Endothelial cell of umbilical vein (primary cell): ENCODE data around the gene YAP1. TPM values are rescaled to one million over a fixed set of nuclear protein-coding genes. Genes with fewer than 3 reads are reported as not detected.

Experiments
- BruUV-seq: library from RNA; stranded (reverse); fragments of 400-500 nt; replicated peaks from 2 replicates; lab custom pipeline; 2021; lab: Mats Ljungman, UMichigan
- CTCF ChIA-PET: fragments of 300-600, 350-600 bp; sonication (Branson Sonifier 250); formaldehyde crosslinking; loops from one replicate; lab custom pipeline; 2021; ENCODE audit warnings: antibody characterized with exemption, inconsistent platforms; lab: Charles Lee
- POLR2A ChIA-PET: fragments of 300-600, 350-600 bp; sonication (Branson Sonifier 250); formaldehyde crosslinking; loops from one replicate; lab custom pipeline; 2021; ENCODE audit warnings: antibody characterized with exemption, inconsistent platforms; lab: Charles Lee
- DNase-seq: peaks from one replicate; pipeline ENCODE4 v3.0.0-alpha.2; 2011; ENCODE audit warnings: low read depth, low spot score
- FAIRE-seq: peaks from 2 replicates; lab custom pipeline; 2011; peaks lifted over from hg19 to GRCh38; lab: Jason Lieb, UNC
- H2AFZ ChIP-seq: 2 replicates; pipeline ENCODE4 v1.6.0; 2012; ENCODE audit warnings: low read depth, low read length, control low read depth, inconsistent platforms
- H3K27ac ChIP-seq: 2 replicates; pipeline ENCODE4 v1.5.1; 2011; ENCODE audit warnings: low read depth, mild to moderate bottlenecking, control low read depth, low read length, moderate library complexity; ENCODE audit not compliant: insufficient read depth
- H3K27me3 ChIP-seq, 2 experiments: 2 replicates each; pipeline versions ENCODE4 v1.6.0 to v1.6.1; 2011; ENCODE audit warnings: low read length in 2 of 2, mixed read lengths in 1 of 2; ENCODE audit not compliant: control insufficient read depth in 2 of 2, insufficient read depth in 2 of 2
- H3K36me3 ChIP-seq, 2 experiments: 2 replicates in 1 of 2; 3 replicates in 1 of 2; pipeline ENCODE4 v1.5.1; 2011; ENCODE audit warnings: low read length in 2 of 2, mild to moderate bottlenecking in 1 of 2, moderate library complexity in 1 of 2; ENCODE audit not compliant: control insufficient read depth in 2 of 2, insufficient read depth in 2 of 2; ENCODE audit errors: extremely low read depth in 1 of 2
- H3K4me1 ChIP-seq: 3 replicates; pipeline ENCODE4 v1.5.1; 2011; ENCODE audit warnings: mild to moderate bottlenecking, low read length; ENCODE audit not compliant: control insufficient read depth, insufficient read depth; ENCODE audit errors: extremely low read depth
- H3K4me2 ChIP-seq: 2 replicates; pipeline ENCODE4 v1.6.1; 2011; ENCODE audit warnings: low read length, control low read depth, mixed read lengths; ENCODE audit not compliant: insufficient read depth
- H3K4me3 ChIP-seq, 3 experiments: fragments of 200-600 bp in 1 of 3; sonication (generic), shearing (Covaris generic) in 1 of 3; replicated peaks in 1 of 3; 2 replicates each; pipeline ENCODE4 v1.5.1; 2011 to 2016; ENCODE audit warnings: control low read depth in 3 of 3, low read length in 3 of 3, mild to moderate bottlenecking in 2 of 3, inconsistent platforms in 1 of 3, low read depth in 1 of 3, moderate library complexity in 1 of 3; ENCODE audit not compliant: insufficient read depth in 1 of 3
- H3K79me2 ChIP-seq: 2 replicates; pipeline ENCODE4 v1.6.0; 2012; ENCODE audit warnings: low read length, inconsistent platforms; ENCODE audit not compliant: control insufficient read depth, insufficient read depth
- H3K9ac ChIP-seq: replicated peaks from 2 replicates; pipeline ENCODE3; 2011; ENCODE audit warnings: low read length, control low read depth; ENCODE audit not compliant: insufficient read depth; ENCODE audit errors: extremely low read depth
- H3K9me1 ChIP-seq: replicated peaks from 3 replicates; pipeline ENCODE4 v1.6.0; 2011; ENCODE audit warnings: mild to moderate bottlenecking, low read length; ENCODE audit not compliant: control insufficient read depth, insufficient read depth; ENCODE audit errors: extremely low read depth
- H3K9me3 ChIP-seq: replicated peaks from 2 replicates; pipeline ENCODE4 v1.5.1; 2012; ENCODE audit warnings: low read length, inconsistent platforms; ENCODE audit not compliant: control insufficient read depth, insufficient read depth
- H4K20me1 ChIP-seq: replicated peaks from 2 replicates; pipeline ENCODE3; 2011; ENCODE audit warnings: mild to moderate bottlenecking, low read length; ENCODE audit not compliant: control insufficient read depth, insufficient read depth; ENCODE audit errors: extremely low read depth
- EZH2 ChIP-seq: IDR thresholded peaks from 2 replicates; pipeline ENCODE4 v1.6.1; 2012; ENCODE audit warnings: borderline replicate concordance, low read depth, mild to moderate bottlenecking, moderate library complexity, low read length, inconsistent platforms; ENCODE audit not compliant: severe bottlenecking
- FOS ChIP-seq: IDR thresholded peaks from 2 replicates; pipeline ENCODE4 v1.6.1; 2011; ENCODE audit warnings: mild to moderate bottlenecking, low read length, moderate library complexity, borderline replicate concordance; ENCODE audit not compliant: insufficient read depth
- GATA2 ChIP-seq: IDR thresholded peaks from 2 replicates; pipeline ENCODE4 v1.7.0; 2011; ENCODE audit warnings: low read depth, mild to moderate bottlenecking, moderate library complexity, mixed read lengths, low read length; ENCODE audit not compliant: insufficient read length, insufficient read depth
- JUN ChIP-seq: IDR thresholded peaks from 2 replicates; pipeline ENCODE4 v1.6.1; 2011; ENCODE audit warnings: borderline replicate concordance, low read depth; ENCODE audit not compliant: insufficient read length, insufficient read depth
- MYC ChIP-seq: IDR thresholded peaks from one replicate; pipeline ENCODE4 v1.6.1; 2011; ENCODE audit warnings: mild to moderate bottlenecking, low read depth, low read length
- POLR2A ChIP-seq: IDR thresholded peaks from 2 replicates; pipeline ENCODE4 v1.6.1; 2012; ENCODE audit warnings: low read depth, mild to moderate bottlenecking, control low read depth, low read length
- POLR2AphosphoS5 ChIP-seq: IDR thresholded peaks from 2 replicates; pipeline ENCODE4 v1.6.1; 2012; ENCODE audit warnings: low read depth, mild to moderate bottlenecking, control low read depth, low read length, moderate library complexity; ENCODE audit not compliant: insufficient read depth
- dilution Hi-C: fragments of 300-500 bp; cut with MboI; formaldehyde crosslinking; loops from one replicate; pipeline ENCODE4 v1.15.0; 2019; ENCODE audit warnings: low sequenced_read_pairs; ENCODE audit not compliant: extremely low pct_ligation_motif_present
- intact Hi-C: fragments of 100-400 bp; cut with micrococcal nuclease; formaldehyde crosslinking; loops from one replicate; pipeline ENCODE4 v1.10.0; 2022
- polyA plus RNA-seq, 4 experiments: library from polyadenylated mRNA; depleted of rRNA in 3 of 4; stranded (reverse) in 3 of 4; unstranded in 1 of 4; fragments of >200 nt; gene quantifications; 2 replicates each; pipeline versions ENCODE4 v1.2.1 to v1.2.3, GENCODE V29; 2011 to 2012; ENCODE audit warnings: missing spikeins in 1 of 4
- total RNA-seq: library from RNA; stranded (reverse); gene quantifications from 2 replicates; pipeline ENCODE4 v1.2.3, GENCODE V29; 2021
- TF ChIP-seq, protein P1 (sequence below): IDR thresholded peaks from 2 replicates; pipeline ENCODE4 v1.6.1; 2011; ENCODE audit not compliant: insufficient read depth, insufficient read length
- TF ChIP-seq, protein P2 (sequence below), 2 donors: IDR thresholded peaks; 1 replicate in 1 of 2; 2 replicates in 1 of 2; pipeline ENCODE4 v1.5.1; 2011; ENCODE audit warnings: low read length in 2 of 2, mild to moderate bottlenecking in 2 of 2, moderate library complexity in 2 of 2, control low read depth in 1 of 2, inconsistent platforms in 1 of 2, low read depth in 1 of 2; ENCODE audit not compliant: insufficient read depth in 1 of 2; ENCODE audit errors: extremely low read depth in 1 of 2

The YAP1 gene
- total and polyA plus RNA-seq, 2 donors (not counting 3 experiments of a cell fraction or from before 2014, with no cell fraction given), result 32.6 to 48.9 TPM

DNA sequence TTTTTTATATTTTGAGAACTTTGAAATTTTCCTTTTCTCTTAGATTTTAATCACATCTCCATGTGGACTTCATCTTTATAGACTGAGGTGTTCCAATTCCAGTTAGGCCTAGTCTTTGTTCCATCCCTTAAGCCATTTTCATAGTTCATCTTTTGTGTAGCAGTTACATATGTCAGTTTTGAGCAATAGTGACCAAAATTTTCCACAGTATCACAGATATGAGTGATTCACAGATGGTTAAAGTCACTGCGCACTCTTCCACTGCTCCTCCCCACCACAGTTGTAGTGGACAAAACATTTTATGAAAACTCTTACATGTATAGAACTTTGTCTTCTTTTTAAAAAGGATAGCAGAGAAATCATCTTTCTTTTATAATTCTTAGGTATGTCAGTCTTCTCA, 42.8 kb downstream of the YAP1 start:
- CTCF ChIA-PET, result interaction anchor here (0.6 kb wide), 1 partner anchor 693 kb away, joined by 4 read pairs; no protein-coding TSS in a partner anchor
- FAIRE-seq, result no peak
- dilution Hi-C loops, result no loop called here

More for the DNA sequence above, 42.8 kb downstream of the YAP1 start:
- POLR2A ChIA-PET, result no interaction called here
- Histone ChIP-seq H3K9ac (no peak overlapping the region), H4K20me1 (peaks cover 9% of the 10 kb centered on the region), H3K4me1 (no peaks in the 10 kb centered on the region), H3K4me2 (no peak overlapping the region), H3K36me3 (no peaks in the 10 kb centered on the region), H3K27ac (no peak overlapping the region), H3K79me2 (peaks cover 11% of the 10 kb centered on the region), H3K4me3 (no peak overlapping the region), H3K9me3 (no peaks in the 10 kb centered on the region), H3K9me1 (no peaks in the 10 kb centered on the region), H2AFZ (no peak overlapping the region), H3K27me3 (no peaks in the 10 kb centered on the region)
- BruUV-seq, result no TSS peak
- DNase-seq, result no peak
- intact Hi-C loops, result no loop called here
- TF ChIP-seq JUN, result no peak
- no peak for TF ChIP-seq FOS
- TF ChIP-seq, protein P1, sequence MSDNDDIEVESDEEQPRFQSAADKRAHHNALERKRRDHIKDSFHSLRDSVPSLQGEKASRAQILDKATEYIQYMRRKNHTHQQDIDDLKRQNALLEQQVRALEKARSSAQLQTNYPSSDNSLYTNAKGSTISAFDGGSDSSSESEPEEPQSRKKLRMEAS, result no peak
- no peak for TF ChIP-seq POLR2A
- TF ChIP-seq GATA2, result no peak
- TF ChIP-seq, protein P2, sequence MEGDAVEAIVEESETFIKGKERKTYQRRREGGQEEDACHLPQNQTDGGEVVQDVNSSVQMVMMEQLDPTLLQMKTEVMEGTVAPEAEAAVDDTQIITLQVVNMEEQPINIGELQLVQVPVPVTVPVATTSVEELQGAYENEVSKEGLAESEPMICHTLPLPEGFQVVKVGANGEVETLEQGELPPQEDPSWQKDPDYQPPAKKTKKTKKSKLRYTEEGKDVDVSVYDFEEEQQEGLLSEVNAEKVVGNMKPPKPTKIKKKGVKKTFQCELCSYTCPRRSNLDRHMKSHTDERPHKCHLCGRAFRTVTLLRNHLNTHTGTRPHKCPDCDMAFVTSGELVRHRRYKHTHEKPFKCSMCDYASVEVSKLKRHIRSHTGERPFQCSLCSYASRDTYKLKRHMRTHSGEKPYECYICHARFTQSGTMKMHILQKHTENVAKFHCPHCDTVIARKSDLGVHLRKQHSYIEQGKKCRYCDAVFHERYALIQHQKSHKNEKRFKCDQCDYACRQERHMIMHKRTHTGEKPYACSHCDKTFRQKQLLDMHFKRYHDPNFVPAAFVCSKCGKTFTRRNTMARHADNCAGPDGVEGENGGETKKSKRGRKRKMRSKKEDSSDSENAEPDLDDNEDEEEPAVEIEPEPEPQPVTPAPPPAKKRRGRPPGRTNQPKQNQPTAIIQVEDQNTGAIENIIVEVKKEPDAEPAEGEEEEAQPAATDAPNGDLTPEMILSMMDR (IDR thresholded peaks at IDR 0.05; ENCODE audit: extremely low read depth in 1 of 2, insufficient read depth in 1 of 2, low read depth in 1 of 2, low read length in 2 of 2), result no peak
- no peak for TF ChIP-seq EZH2
- TF ChIP-seq MYC, result no peak
- no peak for TF ChIP-seq POLR2AphosphoS5
